Measurements from ENCODE around the gene KRAS.

GRCh38 chr12:25269701-25270100 is 19.0 kb upstream of the KRAS start:
- TF ChIP-seq CTCF (IDR thresholded peaks at IDR 0.05) (no peak), POLR2A (IDR thresholded peaks at IDR 0.05) (no peak)

Data from testis (tissue), 2 donors.